ENCODE data around the gene SLC25A11. TPM values are rescaled to one million over a fixed set of nuclear protein-coding genes. Genes with fewer than 3 reads are reported as not detected.
A peak's percentile ranks its signal among the peaks of the same experiment; 100 is the strongest.

Gene SLC25A11
- total RNA-seq, 6 experiments from 2014 or later = 32.6 to 64.2 (median 41.0) TPM

DNA sequence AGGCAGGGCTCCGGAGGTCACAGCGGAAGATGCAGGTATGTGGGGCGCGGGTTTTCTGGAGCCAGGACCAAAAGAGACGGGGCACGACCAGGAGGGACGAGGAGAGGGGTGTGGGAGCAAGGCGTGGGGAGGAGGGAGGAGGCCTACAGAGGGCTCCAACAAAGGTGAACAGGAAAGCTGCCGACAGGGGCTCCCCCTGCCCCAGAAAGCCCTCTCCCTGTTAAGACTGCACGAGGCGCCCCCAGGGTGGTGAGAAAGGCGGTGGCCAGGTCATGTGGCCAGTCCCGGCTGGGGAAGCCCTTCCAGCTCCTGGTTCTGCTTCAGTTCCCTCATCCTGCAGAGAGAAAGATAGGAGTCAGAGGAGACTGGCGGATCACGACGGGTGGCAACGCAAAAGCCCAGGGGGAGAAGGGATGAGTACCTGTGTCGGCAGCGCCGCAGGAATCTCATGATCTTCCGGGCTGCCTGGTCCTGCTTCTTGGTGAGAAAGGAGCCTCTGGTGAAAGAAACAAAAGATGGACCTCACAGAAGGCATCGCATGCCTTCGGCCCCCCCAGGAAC, 28.7 kb upstream of the SLC25A11 start:
- no peak for ATAC-seq
- Histone ChIP-seq H3K4me3 (peak overlapping the region; percentile 65 to 78 (median 73)), H3K27ac (peak overlapping the region; percentile 85 to 92 (median 87)), H3K4me1 (peaks cover 0 to 24% (median 12%) of the 10 kb centered on the region in 4 donors), H3K36me3 (peaks cover 0 to 7% (median 0%) of the 10 kb centered on the region in 4 donors), H3K9me3 (no peaks in the 10 kb centered on the region), H3K27me3 (no peaks in the 10 kb centered on the region)
- peak in 1 of 3 donors; percentile 48 for DNase-seq
- intact Hi-C loops (cut with DNase I) = no loop called here
- TF ChIP-seq, protein P1, sequence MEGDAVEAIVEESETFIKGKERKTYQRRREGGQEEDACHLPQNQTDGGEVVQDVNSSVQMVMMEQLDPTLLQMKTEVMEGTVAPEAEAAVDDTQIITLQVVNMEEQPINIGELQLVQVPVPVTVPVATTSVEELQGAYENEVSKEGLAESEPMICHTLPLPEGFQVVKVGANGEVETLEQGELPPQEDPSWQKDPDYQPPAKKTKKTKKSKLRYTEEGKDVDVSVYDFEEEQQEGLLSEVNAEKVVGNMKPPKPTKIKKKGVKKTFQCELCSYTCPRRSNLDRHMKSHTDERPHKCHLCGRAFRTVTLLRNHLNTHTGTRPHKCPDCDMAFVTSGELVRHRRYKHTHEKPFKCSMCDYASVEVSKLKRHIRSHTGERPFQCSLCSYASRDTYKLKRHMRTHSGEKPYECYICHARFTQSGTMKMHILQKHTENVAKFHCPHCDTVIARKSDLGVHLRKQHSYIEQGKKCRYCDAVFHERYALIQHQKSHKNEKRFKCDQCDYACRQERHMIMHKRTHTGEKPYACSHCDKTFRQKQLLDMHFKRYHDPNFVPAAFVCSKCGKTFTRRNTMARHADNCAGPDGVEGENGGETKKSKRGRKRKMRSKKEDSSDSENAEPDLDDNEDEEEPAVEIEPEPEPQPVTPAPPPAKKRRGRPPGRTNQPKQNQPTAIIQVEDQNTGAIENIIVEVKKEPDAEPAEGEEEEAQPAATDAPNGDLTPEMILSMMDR (IDR thresholded peaks at IDR 0.05) = no peak
- no peak for TF ChIP-seq POLR2A (IDR thresholded peaks at IDR 0.05)
- WGBS (ENCODE audit: insufficient coverage, low coverage, low lambda C conversion rate, missing lambda C conversion rate) = 17% methylated on average over 16 of the region's 23 CpGs

DNA sequence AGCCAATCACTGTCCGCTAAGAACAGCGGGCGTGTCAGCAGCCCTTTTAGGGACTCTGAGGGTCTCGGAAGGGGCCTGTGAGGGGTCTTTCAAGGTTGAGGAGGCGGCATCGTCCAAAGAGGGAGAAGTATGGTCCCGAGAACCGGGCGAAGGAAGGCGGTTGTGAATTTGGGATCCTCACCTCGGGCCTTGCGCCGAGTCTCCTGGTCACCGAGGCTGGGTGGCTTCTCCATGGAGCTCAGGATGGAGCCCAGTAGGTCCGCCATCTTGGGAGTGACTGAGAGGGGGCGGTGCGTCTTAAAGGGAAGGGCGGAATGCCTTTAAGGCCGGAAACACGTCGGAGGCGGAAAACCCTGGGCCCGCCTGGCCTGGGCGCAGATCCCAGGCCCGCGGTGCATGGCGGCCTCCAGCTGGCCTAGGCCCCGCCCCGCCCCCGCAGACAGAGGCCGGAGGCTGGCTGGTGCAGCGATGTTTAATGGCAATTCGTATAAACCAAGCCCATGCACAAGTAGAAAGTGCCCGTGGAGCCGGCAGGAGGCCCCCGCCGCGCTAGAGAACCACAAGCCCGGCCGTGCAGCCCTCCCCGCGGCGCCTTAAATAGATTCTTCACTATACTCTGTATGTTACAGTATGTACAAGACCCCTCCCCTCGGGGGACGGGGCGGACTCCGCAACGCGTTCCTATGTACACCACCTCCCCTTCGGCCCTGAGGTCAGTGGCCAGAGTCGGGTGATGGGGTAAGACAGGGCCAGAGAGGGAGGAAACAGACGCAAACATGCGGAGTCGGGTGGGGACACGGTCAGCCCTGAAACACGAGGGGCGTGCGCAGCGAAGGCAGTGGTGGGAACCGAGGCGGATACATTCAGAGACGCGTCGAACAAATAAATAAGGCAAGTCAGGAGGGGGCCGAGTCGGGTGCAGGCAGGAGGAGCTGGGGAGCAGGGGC, 28.0 kb upstream of the SLC25A11 start, which contains the start of gene SPAG7:
Gene SPAG7, minus strand, starts transcription at position 279 of the 947 bp plus-strand sequence. Its CDS starts 13 bp downstream, at position 266.
- Histone ChIP-seq H3K27me3 (no peaks in the 10 kb centered on the region), H3K4me3 (peak within 1 kb of the TSS; percentile 65 to 85 (median 78)), H3K36me3 (peaks cover 0 to 7% (median 0%) of the 10 kb centered on the region in 4 donors), H3K4me1 (peaks cover 0 to 24% (median 12%) of the 10 kb centered on the region in 4 donors), H3K27ac (peak within 1 kb of the TSS; percentile 85 to 96 (median 87)), H3K9me3 (no peaks in the 10 kb centered on the region)
- ATAC-seq (peak; percentile 72 to 84 (median 81)), DNase-seq (peak; percentile 94 to 95 (median 95))
- WGBS (ENCODE audit: insufficient coverage, low coverage, low lambda C conversion rate, missing lambda C conversion rate) = under 1% methylated on average over 38 of the region's 66 CpGs
- intact Hi-C loops (cut with DNase I) = no loop called here
- TF ChIP-seq POLR2A (IDR thresholded peaks at IDR 0.05) = peak; percentile 79
- TF ChIP-seq, protein P1 (IDR thresholded peaks at IDR 0.05) = no peak

DNA sequence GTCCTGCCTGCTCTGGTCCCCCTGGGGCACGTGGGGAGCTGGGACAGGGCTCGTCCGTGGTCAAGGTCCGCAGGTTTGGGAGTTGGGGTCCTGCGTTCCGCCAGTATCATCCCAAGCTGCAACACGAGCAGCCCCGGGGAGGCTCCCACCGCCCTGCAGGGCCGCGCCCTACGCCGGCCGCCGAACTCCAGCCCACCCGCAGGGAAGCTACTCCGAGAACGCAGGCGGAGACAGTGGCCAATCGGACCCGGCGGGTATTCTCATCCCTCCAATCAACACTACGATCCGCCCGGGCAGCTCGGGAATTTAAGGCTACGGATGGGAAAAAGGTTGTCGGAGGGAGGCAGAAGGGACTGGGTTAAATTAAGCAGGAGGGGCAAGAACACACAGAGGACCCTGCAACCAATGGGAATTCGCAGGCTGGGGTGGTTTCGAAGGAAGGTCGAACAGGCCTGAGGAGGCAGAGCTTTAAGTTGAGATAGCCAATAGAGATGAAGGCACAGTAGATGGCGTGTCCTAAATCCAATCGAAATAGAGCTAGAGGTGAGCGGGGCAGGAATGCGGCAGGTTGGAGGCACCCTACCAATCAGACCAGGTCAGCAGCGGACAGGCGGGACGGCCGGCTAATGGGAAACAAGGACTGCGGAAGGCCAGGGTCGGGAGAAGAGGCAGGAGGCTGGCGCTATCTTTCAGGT, 27.1 kb upstream of the SLC25A11 start:
- under 1% methylated on average over 25 of the region's 42 CpGs for WGBS (ENCODE audit: insufficient coverage, low coverage, low lambda C conversion rate, missing lambda C conversion rate)
- Histone ChIP-seq H3K27me3 (no peaks in the 10 kb centered on the region), H3K36me3 (peaks cover 0 to 3% (median 0%) of the 10 kb centered on the region in 4 donors), H3K27ac (peak overlapping the region; percentile 85 to 96 (median 87)), H3K9me3 (no peaks in the 10 kb centered on the region), H3K4me3 (peak overlapping the region; percentile 65 to 85 (median 78)), H3K4me1 (peaks cover 0 to 24% (median 12%) of the 10 kb centered on the region in 4 donors)
- intact Hi-C loops (cut with DNase I) = no loop called here
- TF ChIP-seq POLR2A (IDR thresholded peaks at IDR 0.05) = peak; percentile 22
- TF ChIP-seq, protein P1 (IDR thresholded peaks at IDR 0.05) = no peak
- DNase-seq = peak; percentile 98 to 99 (median 99)
- peak; percentile 75 to 91 (median 84) for ATAC-seq

DNA sequence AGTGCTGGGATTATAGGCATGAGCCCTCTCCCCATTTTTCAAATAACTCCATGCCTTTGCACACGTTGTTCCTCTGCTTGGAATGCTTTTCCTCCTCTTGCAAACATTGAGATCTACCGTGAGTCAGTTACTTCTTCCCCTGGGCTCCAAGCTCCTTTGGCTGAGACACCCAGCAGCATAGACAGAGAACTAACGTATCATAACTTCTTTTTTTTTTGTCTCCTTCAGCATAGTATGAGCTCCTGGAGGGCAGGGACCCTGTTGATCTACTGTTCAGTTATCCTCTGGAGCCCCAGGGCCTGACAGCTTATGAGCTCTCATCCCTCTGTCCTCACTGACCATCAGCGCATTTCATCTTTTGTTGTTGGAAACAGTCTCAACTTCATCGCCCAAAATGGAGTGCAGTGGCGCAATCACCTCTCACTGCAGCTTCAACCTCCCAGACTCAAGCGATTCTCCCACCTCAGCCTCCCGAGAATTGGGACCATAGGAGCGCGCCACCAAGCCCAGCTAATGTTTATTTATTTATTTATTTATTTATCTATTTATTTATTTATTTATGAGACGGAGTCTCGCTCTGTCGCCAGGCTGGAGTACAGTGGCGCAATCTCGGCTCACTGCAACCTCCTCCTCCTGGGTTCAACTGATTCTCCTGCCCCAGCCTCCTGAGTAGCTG, 25.6 kb upstream of the SLC25A11 start:
- 88% methylated on average over 14 of the region's 15 CpGs for WGBS (ENCODE audit: insufficient coverage, low coverage, low lambda C conversion rate, missing lambda C conversion rate)
- ATAC-seq (no peak), DNase-seq (no peak)
- no peaks in the 10 kb centered on the region for H3K27me3 ChIP-seq
- H3K36me3 ChIP-seq = no peaks in the 10 kb centered on the region
- no peak overlapping the region for H3K4me3 ChIP-seq
- intact Hi-C loops (cut with DNase I) = no loop called here
- H3K4me1 ChIP-seq = peaks cover 0 to 24% (median 12%) of the 10 kb centered on the region in 4 donors
- no peaks in the 10 kb centered on the region for H3K9me3 ChIP-seq
- TF ChIP-seq, protein P1 (IDR thresholded peaks at IDR 0.05) = no peak
- no peak for TF ChIP-seq POLR2A (IDR thresholded peaks at IDR 0.05)
- no peak overlapping the region for H3K27ac ChIP-seq

Data from right lobe of liver (tissue), 6 donors.